PC-3 (cell line): ENCODE measurements around the gene ZNF277.

Source experiments
- CTCF ChIP-seq: fragments of 300-600 bp; sonication (generic); conservative IDR thresholded peaks from 2 replicates; pipeline ENCODE4 v1.5.1; 2017; ENCODE audit warnings: antibody characterized with exemption, low read depth, mild to moderate bottlenecking, low read length
- EZH2phosphoT487 ChIP-seq: fragments of 300-600 bp; sonication (generic); IDR thresholded peaks from 2 replicates; pipeline ENCODE4 v1.6.1; 2018; ENCODE audit warnings: mild to moderate bottlenecking, antibody characterized with exemption, low read length, borderline replicate concordance

DNA sequence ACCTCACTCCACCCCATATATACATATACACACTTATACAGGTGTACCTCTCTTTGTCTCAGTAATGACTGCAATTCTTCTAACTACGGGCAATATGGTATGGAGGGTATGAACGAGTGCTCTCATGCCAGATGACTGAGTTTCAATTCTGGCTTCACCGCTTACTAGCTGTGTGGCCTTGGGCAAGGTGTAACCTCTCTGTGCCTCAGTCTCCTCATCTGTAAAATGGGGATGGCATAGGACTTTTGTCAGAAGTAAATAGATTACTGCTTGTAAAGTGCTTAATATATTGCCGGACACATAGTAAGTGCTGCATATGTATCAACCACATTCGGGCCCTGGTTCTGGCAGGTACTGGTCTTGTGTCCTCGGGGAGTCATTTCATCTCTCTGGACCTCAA lies 183.7 kb downstream of the ZNF277 start:
- TF ChIP-seq CTCF (no peak), EZH2phosphoT487 (no peak)
